Esophagus squamous epithelium (tissue), 5 donors: Measurements from ENCODE around the gene METAP1. TPM values are rescaled to one million over a fixed set of nuclear protein-coding genes. Genes with fewer than 3 reads are reported as not detected.

Source experiments
- DNase-seq: peaks from one replicate; lab custom pipeline; 2025; lab: John Stamatoyannopoulos, UW
- H3K27ac ChIP-seq, 4 donors: fragments of 200-600 bp; sonication (generic); one replicate each; pipeline ENCODE4 v1.5.1; 2016 to 2019; ENCODE audit warnings: mild to moderate bottlenecking in 1 of 4
- H3K27me3 ChIP-seq, 4 donors: fragments of 200-600 bp; sonication (generic); 1 replicate in 3 of 4; 2 replicates in 1 of 4; pipeline versions ENCODE4 v1.5.1 to v1.6.0; 2017 to 2021; ENCODE audit warnings: antibody characterized with exemption in 1 of 4
- H3K36me3 ChIP-seq, 3 donors: fragments of 200-600 bp; sonication (generic); one replicate each; pipeline ENCODE4 v1.5.1; 2016 to 2019
- H3K4me1 ChIP-seq, 3 donors: fragments of 200-600 bp; sonication (generic); one replicate each; pipeline ENCODE4 v1.5.1; 2017 to 2019
- H3K4me3 ChIP-seq, 4 donors: fragments of 200-600 bp; sonication (generic); 1 replicate in 3 of 4; 2 replicates in 1 of 4; pipeline ENCODE4 v1.5.1; 2016 to 2019; ENCODE audit warnings: mild to moderate bottlenecking in 2 of 4, moderate library complexity in 1 of 4
- H3K9me3 ChIP-seq, 3 donors: fragments of 200-600 bp; sonication (generic); one replicate each; pipeline ENCODE4 v1.5.1; 2016 to 2019
- POLR2A ChIP-seq, 4 donors: fragments of 450-650 bp; IDR thresholded peaks; one replicate each; pipeline ENCODE4 v1.6.1; 2017; ENCODE audit warnings: antibody characterized with exemption in 4 of 4, mild to moderate bottlenecking in 4 of 4, moderate library complexity in 3 of 4
- WGBS, 2 donors: methylation state at CpG; one replicate each; pipeline ENCODE4 v1.1.5; 2018; 5-methylcytosine and 5-hydroxymethylcytosine counted together
- intact Hi-C: fragments of 100-400 bp; cut with DNase I; formaldehyde crosslinking; loops from one replicate; pipeline ENCODE4 v1.15.0; 2022
- total RNA-seq, 4 donors: library from RNA; depleted of rRNA; stranded (reverse); fragments of >200 nt; gene quantifications; one replicate each; pipeline ENCODE4 v1.1.0, GENCODE V29; 2016
- TF ChIP-seq, protein P1 (sequence below), 6 experiments: fragments of 450-650 bp in 4 of 6; fragments of 200-600 bp in 2 of 6; sonication (generic) in 2 of 6; IDR thresholded peaks; one replicate each; pipeline ENCODE4 v1.5.1; 2016 to 2019; ENCODE audit warnings: antibody characterized with exemption in 6 of 6, mild to moderate bottlenecking in 4 of 6, moderate library complexity in 4 of 6
- donor health status: DM: yes; HTN: yes; CAD: no.

The METAP1 gene
- total RNA-seq, 4 donors from 2014 or later = 48.5 to 81.6 (median 72.1) TPM

DNA sequence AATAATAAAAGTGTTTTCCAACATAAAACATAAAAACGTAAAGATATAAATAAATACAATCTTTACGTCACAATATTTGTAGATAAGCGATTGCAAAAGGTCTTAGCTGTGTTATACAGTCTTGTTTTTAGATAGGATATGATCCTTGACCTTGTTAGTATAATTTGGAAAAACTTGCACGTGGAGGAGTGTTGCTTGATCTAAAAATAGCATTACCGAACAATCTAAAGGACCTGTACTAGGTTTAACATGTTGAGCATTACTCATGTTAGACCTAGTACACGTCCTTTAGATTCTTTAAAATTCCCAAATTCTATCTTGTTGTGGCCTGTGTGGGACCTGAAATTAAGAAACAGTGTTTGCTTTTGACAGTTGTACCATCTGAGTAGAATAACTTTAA, 1.6 kb downstream of the METAP1 start:
- DNase-seq = no peak
- Histone ChIP-seq H3K4me1 (peaks cover 6 to 67% (median 15%) of the 10 kb centered on the region in 3 donors), H3K36me3 (no peaks in the 10 kb centered on the region), H3K4me3 (peak overlapping the region in 3 of 4 donors; percentile 90 to 98 (median 98)), H3K27ac (peak overlapping the region in 3 of 4 donors; percentile 48 to 99 (median 95)), H3K9me3 (no peaks in the 10 kb centered on the region), H3K27me3 (no peaks in the 10 kb centered on the region)
- WGBS, 2 donors = 33 to 44% methylated on average over 6 of the region's 6 CpGs
- TF ChIP-seq, protein P1, sequence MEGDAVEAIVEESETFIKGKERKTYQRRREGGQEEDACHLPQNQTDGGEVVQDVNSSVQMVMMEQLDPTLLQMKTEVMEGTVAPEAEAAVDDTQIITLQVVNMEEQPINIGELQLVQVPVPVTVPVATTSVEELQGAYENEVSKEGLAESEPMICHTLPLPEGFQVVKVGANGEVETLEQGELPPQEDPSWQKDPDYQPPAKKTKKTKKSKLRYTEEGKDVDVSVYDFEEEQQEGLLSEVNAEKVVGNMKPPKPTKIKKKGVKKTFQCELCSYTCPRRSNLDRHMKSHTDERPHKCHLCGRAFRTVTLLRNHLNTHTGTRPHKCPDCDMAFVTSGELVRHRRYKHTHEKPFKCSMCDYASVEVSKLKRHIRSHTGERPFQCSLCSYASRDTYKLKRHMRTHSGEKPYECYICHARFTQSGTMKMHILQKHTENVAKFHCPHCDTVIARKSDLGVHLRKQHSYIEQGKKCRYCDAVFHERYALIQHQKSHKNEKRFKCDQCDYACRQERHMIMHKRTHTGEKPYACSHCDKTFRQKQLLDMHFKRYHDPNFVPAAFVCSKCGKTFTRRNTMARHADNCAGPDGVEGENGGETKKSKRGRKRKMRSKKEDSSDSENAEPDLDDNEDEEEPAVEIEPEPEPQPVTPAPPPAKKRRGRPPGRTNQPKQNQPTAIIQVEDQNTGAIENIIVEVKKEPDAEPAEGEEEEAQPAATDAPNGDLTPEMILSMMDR (IDR thresholded peaks at IDR 0.05) = no peak
- TF ChIP-seq POLR2A (IDR thresholded peaks at IDR 0.05) = no peak
- intact Hi-C loops = loop anchor here (5.0 to 10.0 kb wide), 2 partner anchors 60 to 62 kb away; no protein-coding TSS in a partner anchor

- 90 to 94% methylated on average over 7 of the region's 7 CpGs for WGBS, 2 donors
- Histone ChIP-seq H3K4me3 (no peak overlapping the region), H3K9me3 (no peaks in the 10 kb centered on the region), H3K27me3 (no peaks in the 10 kb centered on the region), H3K27ac (peak overlapping the region in 1 of 4 donors; percentile 99), H3K4me1 (peaks cover 6 to 81% (median 23%) of the 10 kb centered on the region in 3 donors), H3K36me3 (no peaks in the 10 kb centered on the region)
- no peak for TF ChIP-seq POLR2A (IDR thresholded peaks at IDR 0.05)
- TF ChIP-seq, protein P1 (IDR thresholded peaks at IDR 0.05) = no peak
- intact Hi-C loops = loop anchor here (5.0 to 10.0 kb wide), 2 partner anchors 59 to 64 kb away; no protein-coding TSS in a partner anchor
- no peak for DNase-seq
These were observed 3.0 kb downstream of the METAP1 start for GRCh38 chr4:98998551-98998950.

DNA sequence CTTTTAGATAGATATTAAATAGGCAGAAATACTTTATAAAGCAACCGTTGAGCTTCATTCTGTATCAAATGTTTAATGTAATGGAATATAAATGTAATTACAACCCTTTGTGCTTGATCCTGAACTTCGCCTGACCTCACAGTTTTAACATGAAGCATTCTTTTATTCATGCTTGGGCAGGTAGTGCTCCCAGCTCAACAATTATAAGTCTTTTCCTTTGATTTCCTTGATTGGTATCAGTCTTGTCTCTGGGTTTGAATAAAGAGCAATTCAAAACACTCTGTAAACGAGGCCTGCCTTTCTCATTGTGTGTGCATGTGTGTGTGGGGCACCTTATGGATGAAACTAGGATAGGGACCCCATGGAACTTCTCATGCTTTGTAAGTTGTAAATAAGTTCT, 6.8 kb downstream of the METAP1 start:
- Histone ChIP-seq H3K36me3 (no peaks in the 10 kb centered on the region), H3K9me3 (no peaks in the 10 kb centered on the region), H3K27me3 (no peaks in the 10 kb centered on the region), H3K4me1 (peaks cover 0 to 100% (median 30%) of the 10 kb centered on the region in 3 donors), H3K27ac (peak overlapping the region; percentile 73 to 82 (median 76)), H3K4me3 (peak overlapping the region in 1 of 4 donors; percentile 3)
- intact Hi-C loops = no loop called here
- DNase-seq = no peak
- WGBS, 2 donors = 32% methylated on average over 3 of the region's 3 CpGs
- no peak for TF ChIP-seq POLR2A (IDR thresholded peaks at IDR 0.05)
- TF ChIP-seq, protein P1 (IDR thresholded peaks at IDR 0.05) = no peak

DNA sequence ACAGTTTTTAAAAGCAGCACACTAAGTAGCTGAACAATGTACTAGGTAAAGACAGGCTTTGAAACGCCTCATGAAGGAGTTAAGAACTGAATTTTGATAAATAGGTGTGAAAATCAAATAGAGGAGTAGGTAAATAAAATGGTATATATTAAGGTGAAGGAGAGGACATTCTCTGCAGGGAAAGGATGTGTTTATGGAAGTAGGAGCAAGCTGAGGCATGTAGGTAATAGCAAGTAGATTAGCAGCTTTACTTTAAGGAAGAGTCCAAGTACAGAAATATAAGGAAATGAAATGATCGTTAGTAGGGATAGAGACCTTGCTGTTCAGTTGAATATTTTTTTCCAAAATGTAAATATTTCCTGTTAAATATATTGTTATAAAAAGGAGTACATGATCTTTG, 12.5 kb downstream of the METAP1 start:
- TF ChIP-seq POLR2A (IDR thresholded peaks at IDR 0.05) = no peak
- TF ChIP-seq, protein P1 (IDR thresholded peaks at IDR 0.05) = no peak
- WGBS, 2 donors = 36 to 56% methylated on average over 2 of the region's 2 CpGs
- peaks cover 0 to 5% (median 0%) of the 10 kb centered on the region in 3 donors for H3K36me3 ChIP-seq
- H3K27ac ChIP-seq = peak overlapping the region in 3 of 4 donors; percentile 38 to 70 (median 64)
- no peak for DNase-seq
- no peak overlapping the region for H3K4me3 ChIP-seq
- H3K4me1 ChIP-seq = peaks cover 0 to 63% (median 16%) of the 10 kb centered on the region in 3 donors
- H3K9me3 ChIP-seq = no peaks in the 10 kb centered on the region
- H3K27me3 ChIP-seq = no peaks in the 10 kb centered on the region
- intact Hi-C loops = no loop called here

DNA sequence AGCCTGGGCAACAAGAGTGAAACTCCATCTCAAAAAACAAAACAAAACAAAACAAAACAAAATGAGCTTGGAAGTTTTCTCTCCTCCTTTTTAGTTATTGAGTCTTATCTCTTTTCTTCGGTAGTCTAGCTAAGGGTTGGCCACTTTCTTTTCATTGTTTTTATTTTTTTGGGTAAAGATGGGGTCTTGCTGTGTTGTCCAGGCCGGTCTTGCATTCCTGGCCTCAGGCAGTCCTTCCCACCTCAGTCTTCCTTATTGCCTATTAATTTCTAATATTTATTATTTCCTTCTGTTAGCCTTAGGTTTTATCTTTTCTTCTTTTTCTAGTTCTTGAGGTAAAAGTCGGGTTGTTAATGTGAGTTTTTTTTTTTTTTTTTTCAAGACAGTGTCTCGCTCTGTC, 16.4 kb downstream of the METAP1 start:
- intact Hi-C loops = no loop called here
- Histone ChIP-seq H3K27me3 (no peaks in the 10 kb centered on the region), H3K36me3 (peaks cover 0 to 5% (median 0%) of the 10 kb centered on the region in 3 donors), H3K9me3 (no peaks in the 10 kb centered on the region), H3K27ac (no peak overlapping the region), H3K4me3 (no peak overlapping the region), H3K4me1 (peaks cover 0 to 50% (median 15%) of the 10 kb centered on the region in 3 donors)
- no peak for DNase-seq
- TF ChIP-seq, protein P1 (IDR thresholded peaks at IDR 0.05) = no peak
- TF ChIP-seq POLR2A (IDR thresholded peaks at IDR 0.05) = no peak
- WGBS, 2 donors = 71 to 77% methylated on average over 4 of the region's 4 CpGs
